ENCODE data around the gene CUBN.
A peak's percentile ranks its signal among the peaks of the same experiment; 100 is the strongest.

DNA sequence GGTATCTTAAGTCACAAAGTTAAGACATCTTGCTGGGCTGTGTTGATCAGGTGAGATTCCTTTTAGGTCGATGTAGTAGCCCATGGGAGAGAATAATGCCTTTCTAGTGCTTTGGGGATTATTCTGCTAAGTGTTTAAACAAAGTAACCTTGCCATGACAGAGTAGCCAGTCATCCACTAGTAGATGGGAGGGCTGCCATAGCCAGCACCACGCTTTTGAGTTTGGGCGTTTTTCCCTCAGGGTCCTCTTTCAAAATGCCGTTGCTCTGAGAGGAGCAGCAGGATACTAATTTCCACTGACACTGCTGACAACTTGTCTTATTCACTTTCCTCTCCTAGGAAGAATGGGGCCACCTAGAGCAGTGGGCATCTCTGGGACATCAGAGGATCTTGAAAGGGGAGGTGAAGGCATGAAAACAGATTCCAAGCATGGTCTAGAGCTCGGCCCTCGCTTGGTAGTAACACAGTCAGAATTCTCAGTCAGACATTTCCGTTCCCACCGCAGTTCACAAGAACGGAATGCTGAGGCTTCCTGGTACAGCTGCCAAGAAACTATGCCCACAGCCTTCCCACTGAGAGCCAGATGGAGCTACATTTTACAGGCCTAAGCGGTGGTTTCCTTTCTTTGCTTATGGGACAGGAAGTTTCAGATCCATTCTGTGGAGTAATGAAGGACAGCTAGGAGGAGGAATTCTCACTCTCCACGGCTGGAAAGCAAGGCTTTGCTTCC, 297.1 kb downstream of the CUBN start:
- TF ChIP-seq, protein P1, sequence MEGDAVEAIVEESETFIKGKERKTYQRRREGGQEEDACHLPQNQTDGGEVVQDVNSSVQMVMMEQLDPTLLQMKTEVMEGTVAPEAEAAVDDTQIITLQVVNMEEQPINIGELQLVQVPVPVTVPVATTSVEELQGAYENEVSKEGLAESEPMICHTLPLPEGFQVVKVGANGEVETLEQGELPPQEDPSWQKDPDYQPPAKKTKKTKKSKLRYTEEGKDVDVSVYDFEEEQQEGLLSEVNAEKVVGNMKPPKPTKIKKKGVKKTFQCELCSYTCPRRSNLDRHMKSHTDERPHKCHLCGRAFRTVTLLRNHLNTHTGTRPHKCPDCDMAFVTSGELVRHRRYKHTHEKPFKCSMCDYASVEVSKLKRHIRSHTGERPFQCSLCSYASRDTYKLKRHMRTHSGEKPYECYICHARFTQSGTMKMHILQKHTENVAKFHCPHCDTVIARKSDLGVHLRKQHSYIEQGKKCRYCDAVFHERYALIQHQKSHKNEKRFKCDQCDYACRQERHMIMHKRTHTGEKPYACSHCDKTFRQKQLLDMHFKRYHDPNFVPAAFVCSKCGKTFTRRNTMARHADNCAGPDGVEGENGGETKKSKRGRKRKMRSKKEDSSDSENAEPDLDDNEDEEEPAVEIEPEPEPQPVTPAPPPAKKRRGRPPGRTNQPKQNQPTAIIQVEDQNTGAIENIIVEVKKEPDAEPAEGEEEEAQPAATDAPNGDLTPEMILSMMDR (IDR thresholded peaks at IDR 0.05), result no peak
- TF ChIP-seq POLR2AphosphoS5 (IDR thresholded peaks at IDR 0.05) (peak; percentile 54), POLR2A (IDR thresholded peaks at IDR 0.05) (no peak)

Data from prostate gland (tissue), 2 donors.